RWPE2 (cell line): Measurements from ENCODE around the gene ARFGAP3.
A peak's percentile ranks its signal among the peaks of the same experiment; 100 is the strongest.

ENCODE experiments used
- ATAC-seq: fragments of 200-7000 bp; cut with Tn5 transposase; 3 replicates; pipeline ENCODE4 v1.9.1; 2021; ENCODE audit warnings: low read depth
- DNase-seq: peaks from one replicate; pipeline ENCODE4 v3.0.0-alpha.2; 2020; ENCODE audit warnings: low spot score
- H3K27ac ChIP-seq: fragments of 450-650 bp; 2 replicates; pipeline ENCODE4 v1.5.1; 2017; ENCODE audit warnings: mild to moderate bottlenecking; ENCODE audit not compliant: poor library complexity, severe bottlenecking
- H3K27me3 ChIP-seq: fragments of 250-450 bp; sonication (Bioruptor Pico); 2 replicates; pipeline ENCODE4 v1.5.1; 2021; ENCODE audit warnings: mild to moderate bottlenecking, moderate library complexity; ENCODE audit not compliant: insufficient read depth, poor library complexity, severe bottlenecking
- H3K36me3 ChIP-seq: fragments of 250-450 bp; sonication (Bioruptor Pico); 2 replicates; pipeline ENCODE4 v1.5.1; 2020; ENCODE audit warnings: low read depth, mild to moderate bottlenecking, moderate library complexity
- H3K4me1 ChIP-seq: fragments of 250-450 bp; sonication (Bioruptor Pico); 2 replicates; pipeline ENCODE4 v1.5.1; 2021; ENCODE audit warnings: mild to moderate bottlenecking, moderate library complexity; ENCODE audit not compliant: insufficient read depth, poor library complexity, severe bottlenecking
- H3K4me3 ChIP-seq: fragments of 250-450 bp; sonication (Bioruptor Pico); 2 replicates; pipeline ENCODE4 v1.5.1; 2021; ENCODE audit warnings: mild to moderate bottlenecking, moderate library complexity; ENCODE audit not compliant: severe bottlenecking
- H3K9me3 ChIP-seq: fragments of 250-450 bp; sonication (Bioruptor Pico); 2 replicates; pipeline ENCODE4 v1.5.1; 2021; ENCODE audit warnings: mild to moderate bottlenecking, moderate library complexity; ENCODE audit not compliant: severe bottlenecking
- CTCF ChIP-seq: fragments of 450-650 bp; IDR thresholded peaks from one replicate; pipeline ENCODE4 v1.5.1; 2017; ENCODE audit warnings: mild to moderate bottlenecking, moderate library complexity; ENCODE audit not compliant: poor library complexity, severe bottlenecking

Gene ARFGAP3

GRCh38 chr22:42848941-42849550, 8.0 kb downstream of the ARFGAP3 start:
- no peak for DNase-seq
- no peak for ATAC-seq
- peaks cover 10% of the 10 kb centered on the region for H3K4me1 ChIP-seq

GRCh38 chr22:42847110-42847509, 10.0 kb downstream of the ARFGAP3 start:
- H3K36me3 ChIP-seq: peaks cover 14% of the 10 kb centered on the region
- H3K27ac ChIP-seq: no peak overlapping the region
- no peak for ATAC-seq
- H3K9me3 ChIP-seq: no peaks in the 10 kb centered on the region
- peaks cover 21% of the 10 kb centered on the region for H3K4me1 ChIP-seq
- DNase-seq: peak; percentile 2
- H3K4me3 ChIP-seq: no peak overlapping the region
- no peak for TF ChIP-seq CTCF
- no peaks in the 10 kb centered on the region for H3K27me3 ChIP-seq

More at GRCh38 chr22:42848941-42849550, 8.0 kb downstream of the ARFGAP3 start:
- Histone ChIP-seq H3K4me3 (no peak overlapping the region), H3K27ac (no peak overlapping the region), H3K9me3 (no peaks in the 10 kb centered on the region), H3K27me3 (no peaks in the 10 kb centered on the region), H3K36me3 (peaks cover 14% of the 10 kb centered on the region)
- TF ChIP-seq CTCF: no peak

GRCh38 chr22:42844756-42845155, 12.3 kb downstream of the ARFGAP3 start:
- H3K9me3 ChIP-seq: no peaks in the 10 kb centered on the region
- peak overlapping the region; percentile 47 for H3K27ac ChIP-seq
- no peak overlapping the region for H3K4me3 ChIP-seq
- DNase-seq (no peak), ATAC-seq (peak; percentile 93)
- peaks cover 30% of the 10 kb centered on the region for H3K36me3 ChIP-seq
- TF ChIP-seq CTCF: no peak
- H3K4me1 ChIP-seq: peaks cover 24% of the 10 kb centered on the region
- H3K27me3 ChIP-seq: no peaks in the 10 kb centered on the region

GRCh38 chr22:42842658-42843370, 14.3 kb downstream of the ARFGAP3 start:
- ATAC-seq (0 out of 3 replicates have a peak, but pooled peaks have one; percentile 32), DNase-seq (no peak)
- peaks cover 40% of the 10 kb centered on the region for H3K36me3 ChIP-seq
- H3K4me3 ChIP-seq: no peak overlapping the region
- no peaks in the 10 kb centered on the region for H3K27me3 ChIP-seq
- TF ChIP-seq CTCF: no peak
- H3K27ac ChIP-seq: no peak overlapping the region
- H3K4me1 ChIP-seq: peaks cover 24% of the 10 kb centered on the region
- H3K9me3 ChIP-seq: no peaks in the 10 kb centered on the region

GRCh38 chr22:42841444-42841843, 15.6 kb downstream of the ARFGAP3 start:
- peak overlapping the region; percentile 39 for H3K27ac ChIP-seq
- ATAC-seq (peak; percentile 58; the same call in 2 of the 3 replicates), DNase-seq (no peak)
- peaks cover 43% of the 10 kb centered on the region for H3K36me3 ChIP-seq
- H3K4me3 ChIP-seq: no peak overlapping the region
- H3K27me3 ChIP-seq: no peaks in the 10 kb centered on the region
- H3K4me1 ChIP-seq: peaks cover 24% of the 10 kb centered on the region
- no peaks in the 10 kb centered on the region for H3K9me3 ChIP-seq
- no peak for TF ChIP-seq CTCF
